Naive thymus-derived CD4-positive, alpha-beta T cell (primary cell): ENCODE measurements around the gene GAN. TPM values are rescaled to one million over a fixed set of nuclear protein-coding genes. Genes with fewer than 3 reads are reported as not detected.

Experiments
- ATAC-seq: fragments of 150-1000 bp; cut with Tn5 transposase; 2 replicates; pipeline ENCODE4 v1.10.0; 2021; ENCODE audit warnings: mild to moderate bottlenecking, moderate library complexity
- CTCF ChIA-PET: fragments of 350-600 bp; sonication (Branson Sonifier 250); formaldehyde crosslinking; loops from one replicate; lab custom pipeline; 2021; ENCODE audit warnings: antibody characterized with exemption; lab: Charles Lee
- POLR2A ChIA-PET: fragments of 350-600 bp; sonication (Branson Sonifier 250); formaldehyde crosslinking; loops from one replicate; lab custom pipeline; 2021; ENCODE audit warnings: antibody characterized with exemption, inconsistent platforms; lab: Charles Lee
- DNase-seq, 9 donors: peaks; one replicate each; pipeline versions ENCODE4 v3.0.0 to v3.0.0-alpha.2; 2020 to 2022; ENCODE audit warnings: mixed read lengths in 1 of 9
- H3K27ac ChIP-seq: one replicate; pipeline ENCODE4 v1.7.0; 2013; ENCODE audit warnings: mild to moderate bottlenecking, low read depth, low read length, moderate library complexity
- H3K27me3 ChIP-seq, 2 donors: one replicate each; pipeline ENCODE4 v1.7.0; 2013; ENCODE audit warnings: low read length in 2 of 2, mild to moderate bottlenecking in 2 of 2, moderate library complexity in 2 of 2; ENCODE audit not compliant: control insufficient read depth in 2 of 2, insufficient read depth in 2 of 2
- H3K36me3 ChIP-seq, 3 experiments: 1 replicate in 2 of 3; 2 replicates in 1 of 3; pipeline ENCODE4 v1.7.0; 2013; ENCODE audit warnings: low read length in 3 of 3, mild to moderate bottlenecking in 3 of 3, moderate library complexity in 1 of 3; ENCODE audit not compliant: insufficient read depth in 3 of 3, control insufficient read depth in 2 of 3
- H3K4me1 ChIP-seq, 2 donors: one replicate each; pipeline ENCODE4 v1.7.0; 2013; ENCODE audit warnings: low read length in 2 of 2, mild to moderate bottlenecking in 2 of 2, moderate library complexity in 1 of 2; ENCODE audit not compliant: control insufficient read depth in 2 of 2, insufficient read depth in 2 of 2
- H3K4me3 ChIP-seq: 2 replicates; pipeline ENCODE4 v1.7.0; 2013; ENCODE audit warnings: mild to moderate bottlenecking, low read length
- H3K9me3 ChIP-seq, 3 experiments: 1 replicate in 2 of 3; 2 replicates in 1 of 3; pipeline ENCODE4 v1.7.0; 2013; ENCODE audit warnings: low read length in 3 of 3; ENCODE audit not compliant: control insufficient read depth in 2 of 3
- H3K27ac Mint-ChIP-seq, 9 donors: one replicate each; pipeline ENCODE4 v1.8.0; 2020 to 2022; ENCODE audit warnings: mixed read lengths in 9 of 9, mild to moderate bottlenecking in 8 of 9, moderate library complexity in 5 of 9, inconsistent platforms in 2 of 9
- H3K27me3 Mint-ChIP-seq, 5 donors: one replicate each; pipeline ENCODE4 v1.8.0; 2021 to 2022; ENCODE audit warnings: mixed read lengths in 5 of 5, mild to moderate bottlenecking in 1 of 5
- H3K36me3 Mint-ChIP-seq, 5 donors: one replicate each; pipeline ENCODE4 v1.8.0; 2020 to 2022; ENCODE audit warnings: mixed read lengths in 5 of 5, mild to moderate bottlenecking in 3 of 5, inconsistent platforms in 1 of 5
- H3K4me1 Mint-ChIP-seq, 7 donors: one replicate each; pipeline ENCODE4 v1.8.0; 2020 to 2022; ENCODE audit warnings: mixed read lengths in 7 of 7, mild to moderate bottlenecking in 3 of 7, inconsistent platforms in 1 of 7
- H3K4me3 Mint-ChIP-seq, 10 donors: one replicate each; pipeline ENCODE4 v1.8.0; 2020 to 2022; ENCODE audit warnings: mild to moderate bottlenecking in 10 of 10, mixed read lengths in 10 of 10, moderate library complexity in 6 of 10, inconsistent platforms in 2 of 10
- H3K9me3 Mint-ChIP-seq, 11 donors: one replicate each; pipeline ENCODE4 v1.8.0; 2020 to 2022; ENCODE audit warnings: mixed read lengths in 11 of 11, mild to moderate bottlenecking in 4 of 11, inconsistent platforms in 1 of 11, moderate library complexity in 1 of 11
- intact Hi-C, 2 donors: fragments of 100-400 bp; cut with micrococcal nuclease; formaldehyde crosslinking; loops; one replicate each; pipeline ENCODE4 v1.15.1; 2023
- polyA plus RNA-seq, 2 donors: library from polyadenylated mRNA; unstranded; fragments of 300-500 nt; fragmentation: Illumina TruSeq; gene quantifications; one replicate each; pipeline ENCODE4 v1.2.3, GENCODE V29; 2021
- total RNA-seq, 6 experiments: library from RNA in 5 of 6; stranded (reverse) in 5 of 6; gene quantifications; 1 replicate in 5 of 6; 2 replicates in 1 of 6; pipeline ENCODE4 v1.2.3 and lab custom pipeline; 2021 to 2026

Gene GAN
- total and polyA plus RNA-seq, 7 experiments from 2014 or later: 2.3 to 11.3 (median 7.8) TPM

DNA sequence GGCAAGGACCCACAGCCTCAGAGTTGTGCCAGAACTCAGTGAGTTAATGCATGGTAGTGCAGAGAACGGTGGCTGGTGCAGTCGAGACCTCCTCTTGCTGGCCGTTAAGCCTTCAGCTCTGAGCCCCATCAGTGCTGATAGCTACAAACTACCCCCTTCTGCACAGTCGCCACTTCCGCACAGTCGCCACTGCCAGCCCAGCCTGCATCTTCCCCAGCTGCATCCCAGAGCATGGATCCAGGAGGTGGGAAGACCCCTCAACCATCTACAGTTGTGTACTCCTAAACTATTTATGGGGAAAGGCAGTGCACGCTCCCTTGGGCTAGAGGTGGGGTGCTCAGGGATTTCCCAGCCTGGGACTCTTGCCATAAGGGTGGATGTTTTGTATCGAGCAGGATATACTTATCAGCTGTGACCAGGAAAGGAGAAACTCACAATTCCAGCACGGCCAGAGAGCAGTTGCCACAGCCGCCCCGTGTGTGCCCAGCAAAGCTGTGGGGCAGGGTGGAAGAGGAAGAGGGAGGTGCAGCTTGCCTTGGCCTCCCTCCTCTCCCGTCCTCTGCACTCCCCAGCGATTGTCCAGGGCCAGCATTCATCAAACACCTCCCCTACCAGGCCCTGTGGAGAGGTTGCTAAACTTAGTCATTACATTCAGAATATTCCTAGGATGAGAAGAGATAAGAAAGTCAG lies 80.3 kb downstream of the GAN start:
- H3K4me1 Mint-ChIP-seq: no peaks in the 10 kb centered on the region
- no peaks in the 10 kb centered on the region for H3K27me3 ChIP-seq
- CTCF ChIA-PET: no interaction called here

DNA sequence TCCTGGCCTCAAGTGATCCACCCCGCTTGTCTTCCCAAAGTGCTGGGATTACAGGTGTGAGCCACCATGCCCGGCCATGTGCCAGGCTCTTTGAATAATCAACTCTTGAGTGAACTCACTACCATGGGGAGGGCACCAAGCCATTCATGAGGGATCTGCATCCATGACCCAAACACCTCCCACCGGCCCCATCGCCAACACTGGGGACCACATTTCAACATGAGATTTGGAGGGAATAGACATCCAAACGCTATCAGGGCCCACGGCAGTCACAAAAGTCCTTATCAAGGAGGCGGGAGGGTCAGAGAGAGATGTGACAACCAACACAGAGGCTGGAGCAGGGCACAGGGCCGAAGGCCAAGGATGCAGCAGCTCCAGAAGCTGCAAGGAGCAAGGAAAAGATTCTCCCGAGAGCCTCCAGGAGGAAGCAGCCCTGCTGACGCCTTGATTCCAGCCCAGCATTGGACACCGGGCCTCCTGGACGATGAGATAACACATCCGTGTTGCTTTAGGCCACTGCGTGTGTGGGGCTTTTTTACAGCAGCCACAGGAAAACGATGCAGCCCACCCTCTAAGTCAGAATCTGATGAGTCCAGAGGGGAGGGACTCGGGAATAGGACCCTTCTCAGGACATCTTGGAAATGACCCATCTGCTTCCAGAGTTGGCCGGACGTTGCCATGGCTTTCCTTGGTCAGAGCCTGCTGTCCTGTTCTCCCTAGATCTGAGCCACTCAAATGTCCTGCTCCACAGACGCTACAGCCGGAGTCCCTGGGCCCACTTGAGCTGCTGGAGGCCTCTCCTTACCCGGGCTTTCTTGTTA lies 82.5 kb downstream of the GAN start:
- Mint-ChIP-seq H3K4me1 (no peaks in the 10 kb centered on the region), H3K4me3 (no peak overlapping the region), H3K36me3 (peaks cover 0 to 5% (median under 1%) of the 10 kb centered on the region in 5 donors), H3K27me3 (peaks cover 0 to 1% (median 0%) of the 10 kb centered on the region in 5 donors), H3K9me3 (peaks cover 0 to 3% (median 0%) of the 10 kb centered on the region in 11 donors), H3K27ac (no peak overlapping the region)
- DNase-seq: no peak
- no peak for ATAC-seq
- no peak overlapping the region for H3K27ac ChIP-seq
- no peaks in the 10 kb centered on the region for H3K4me1 ChIP-seq
- no peaks in the 10 kb centered on the region for H3K27me3 ChIP-seq
- H3K4me3 ChIP-seq: no peak overlapping the region
- H3K9me3 ChIP-seq: no peaks in the 10 kb centered on the region
- intact Hi-C loops: no loop called here
- ChIA-PET POLR2A (no interaction called here), CTCF (interaction anchor here (0.7 kb wide), 1 partner anchor 326 kb away, joined by 4 read pairs; no protein-coding TSS in a partner anchor)
- H3K36me3 ChIP-seq: no peaks in the 10 kb centered on the region

More for the DNA sequence above, 80.3 kb downstream of the GAN start:
- Histone ChIP-seq H3K36me3 (no peaks in the 10 kb centered on the region), H3K4me1 (no peaks in the 10 kb centered on the region), H3K9me3 (no peaks in the 10 kb centered on the region), H3K4me3 (no peak overlapping the region), H3K27ac (no peak overlapping the region)
- no peak for ATAC-seq
- POLR2A ChIA-PET: no interaction called here
- Mint-ChIP-seq H3K27ac (no peak overlapping the region), H3K36me3 (peaks cover 0 to 13% (median 9%) of the 10 kb centered on the region in 5 donors), H3K4me3 (no peak overlapping the region), H3K9me3 (peaks cover 0 to 1% (median 0%) of the 10 kb centered on the region in 11 donors), H3K27me3 (no peaks in the 10 kb centered on the region)
- DNase-seq: no peak
- intact Hi-C loops: no loop called here

GRCh38 chr16:81397879-81398520 lies 83.2 kb downstream of the GAN start:
- no peaks in the 10 kb centered on the region for H3K4me1 ChIP-seq
- H3K27me3 Mint-ChIP-seq: peaks cover 0 to 2% (median 0%) of the 10 kb centered on the region in 5 donors
- CTCF ChIA-PET: interaction anchor here (0.7 kb wide), 1 partner anchor 326 kb away, joined by 4 read pairs; no protein-coding TSS in a partner anchor
- H3K4me1 Mint-ChIP-seq: no peaks in the 10 kb centered on the region
- ATAC-seq (no peak), DNase-seq (no peak)
- POLR2A ChIA-PET: no interaction called here
- no peak overlapping the region for H3K27ac ChIP-seq
- intact Hi-C loops: no loop called here
- H3K4me3 ChIP-seq: no peak overlapping the region
- H3K9me3 Mint-ChIP-seq: peaks cover 0 to 3% (median 0%) of the 10 kb centered on the region in 11 donors
- H3K36me3 Mint-ChIP-seq: peaks cover 0 to 5% (median 0%) of the 10 kb centered on the region in 5 donors
- H3K27me3 ChIP-seq: no peaks in the 10 kb centered on the region
- no peaks in the 10 kb centered on the region for H3K9me3 ChIP-seq
- H3K36me3 ChIP-seq: no peaks in the 10 kb centered on the region
- no peak overlapping the region for H3K27ac Mint-ChIP-seq
- no peak overlapping the region for H3K4me3 Mint-ChIP-seq

DNA sequence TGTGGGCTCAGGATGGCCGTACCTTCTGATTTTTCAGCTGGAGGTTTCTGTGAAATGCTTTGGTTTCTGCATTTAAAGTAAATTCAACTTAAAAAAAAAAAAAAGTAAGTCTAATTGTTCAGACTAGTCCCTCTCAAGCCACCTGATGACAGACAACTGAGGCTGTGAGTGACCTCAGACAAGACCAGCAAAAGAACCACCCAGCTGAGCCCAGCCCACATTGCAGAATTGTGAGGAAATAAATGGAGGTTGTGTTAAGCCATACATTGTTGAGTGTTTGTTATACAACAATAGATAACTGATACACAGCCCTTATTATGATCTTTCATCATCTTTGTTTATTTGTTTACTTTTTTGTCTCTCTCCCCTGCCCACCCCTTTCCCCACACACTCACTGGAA lies 85.1 kb downstream of the GAN start:
- CTCF ChIA-PET: interaction anchor here (1.4 to 1.6 kb wide), 2 partner anchors 297 to 330 kb away, joined by 3 to 6 read pairs; no protein-coding TSS in a partner anchor
- H3K9me3 ChIP-seq: no peaks in the 10 kb centered on the region
- intact Hi-C loops: loop anchor here in 1 of 2 donors (5.0 kb wide), 1 partner anchor 337 kb away; no protein-coding TSS in a partner anchor
- Mint-ChIP-seq H3K4me1 (peaks cover 0 to 4% (median 0%) of the 10 kb centered on the region in 7 donors), H3K27me3 (peaks cover 0 to 2% (median 0%) of the 10 kb centered on the region in 5 donors), H3K36me3 (peaks cover 0 to 3% (median 0%) of the 10 kb centered on the region in 5 donors), H3K4me3 (no peak overlapping the region), H3K27ac (no peak overlapping the region), H3K9me3 (peaks cover 0 to 3% (median 0%) of the 10 kb centered on the region in 11 donors)
- ATAC-seq (no peak), DNase-seq (no peak)
- no peak overlapping the region for H3K27ac ChIP-seq
- no peaks in the 10 kb centered on the region for H3K4me1 ChIP-seq
- POLR2A ChIA-PET: no interaction called here
- no peaks in the 10 kb centered on the region for H3K36me3 ChIP-seq
- H3K4me3 ChIP-seq: no peak overlapping the region
- no peaks in the 10 kb centered on the region for H3K27me3 ChIP-seq

GRCh38 chr16:81401035-81401950 lies 86.5 kb downstream of the GAN start:
- H3K4me1 Mint-ChIP-seq: peaks cover 0 to 4% (median 0%) of the 10 kb centered on the region in 7 donors
- H3K4me1 ChIP-seq: no peaks in the 10 kb centered on the region
- H3K27me3 Mint-ChIP-seq: peaks cover 0 to 2% (median 0%) of the 10 kb centered on the region in 5 donors
- H3K36me3 Mint-ChIP-seq: peaks cover 0 to 3% (median 0%) of the 10 kb centered on the region in 5 donors
- ChIA-PET CTCF (interaction anchor here (0.6 to 3.1 kb wide), 6 partner anchors 10 to 329 kb away, joined by 3 to 12 read pairs (median 3); no protein-coding TSS in a partner anchor), POLR2A (no interaction called here)
- H3K27ac Mint-ChIP-seq: no peak overlapping the region
- no peaks in the 10 kb centered on the region for H3K9me3 ChIP-seq
- ATAC-seq (no peak), DNase-seq (no peak)
- H3K27me3 ChIP-seq: no peaks in the 10 kb centered on the region
- peaks cover 0 to 4% (median 0%) of the 10 kb centered on the region in 11 donors for H3K9me3 Mint-ChIP-seq
- H3K36me3 ChIP-seq: no peaks in the 10 kb centered on the region
- no peak overlapping the region for H3K4me3 Mint-ChIP-seq
- intact Hi-C loops: loop anchor here in 1 of 2 donors (5.0 kb wide), 1 partner anchor 336 kb away; no protein-coding TSS in a partner anchor
- no peak overlapping the region for H3K27ac ChIP-seq
- no peak overlapping the region for H3K4me3 ChIP-seq
